ENCODE measurements around the gene NTM. TPM values are rescaled to one million over a fixed set of nuclear protein-coding genes. Genes with fewer than 3 reads are reported as not detected.

Gene NTM
- total and polyA plus RNA-seq, 12 donors, result 0.26 to 11.5 (median 4.0) TPM

- DNase-seq, result no peak
- no peaks in the 10 kb centered on the region for H3K9me3 ChIP-seq (replicated peaks in 1 of 3)
- no peak for TF ChIP-seq CTCF (IDR thresholded peaks at IDR 0.05)
- no peak for TF ChIP-seq POLR2A (IDR thresholded peaks at IDR 0.05)
- peaks cover 14% of the 10 kb centered on the region for H3K27me3 ChIP-seq
- no peak overlapping the region for H3K27ac ChIP-seq
- peaks cover 0 to 4% of the 10 kb centered on the region in 2 donors for H3K4me1 ChIP-seq (replicated peaks in 1 of 2)
- intact Hi-C loops (cut with DNase I), result no loop called here
- H3K36me3 ChIP-seq (replicated peaks in 1 of 2), result no peaks in the 10 kb centered on the region
- WGBS, 4 donors, result 62 to 74% (median 73%) methylated on average over 5 to 7 of the region's 7 CpGs
- H3K4me3 ChIP-seq, result no peak overlapping the region
Measured at GRCh38 chr11:131912134-131912533, 541.7 kb downstream of the NTM start.

- no peak for DNase-seq
- intact Hi-C loops (cut with DNase I), result no loop called here
- peaks cover 14% of the 10 kb centered on the region for H3K27me3 ChIP-seq
- TF ChIP-seq CTCF (IDR thresholded peaks at IDR 0.05), result no peak
- TF ChIP-seq POLR2A (IDR thresholded peaks at IDR 0.05), result no peak
- H3K36me3 ChIP-seq (replicated peaks in 1 of 2), result no peaks in the 10 kb centered on the region
- 74 to 92% (median 86%) methylated on average over 4 of the region's 4 CpGs for WGBS, 4 donors
- H3K4me1 ChIP-seq (replicated peaks in 1 of 2), result peaks cover 0 to 4% of the 10 kb centered on the region in 2 donors
- H3K4me3 ChIP-seq, result no peak overlapping the region
- H3K27ac ChIP-seq, result no peak overlapping the region
- H3K9me3 ChIP-seq (replicated peaks in 1 of 3), result no peaks in the 10 kb centered on the region
Measured at GRCh38 chr11:131913267-131913666, 542.9 kb downstream of the NTM start.

GRCh38 chr11:131914361-131914774 is 544.0 kb downstream of the NTM start:
- 62 to 88% (median 75%) methylated on average over 3 of the region's 3 CpGs for WGBS, 4 donors
- no peak overlapping the region for H3K27ac ChIP-seq
- peaks cover 9% of the 10 kb centered on the region for H3K27me3 ChIP-seq
- H3K36me3 ChIP-seq (replicated peaks in 1 of 2), result no peaks in the 10 kb centered on the region
- no peak for TF ChIP-seq CTCF (IDR thresholded peaks at IDR 0.05)
- TF ChIP-seq POLR2A (IDR thresholded peaks at IDR 0.05), result no peak
- intact Hi-C loops (cut with DNase I), result no loop called here
- no peak for DNase-seq
- H3K4me3 ChIP-seq, result no peak overlapping the region
- H3K9me3 ChIP-seq (replicated peaks in 1 of 3), result no peaks in the 10 kb centered on the region
- H3K4me1 ChIP-seq (replicated peaks in 1 of 2), result peaks cover 0 to 4% of the 10 kb centered on the region in 2 donors

- H3K27ac ChIP-seq, result no peak overlapping the region
- no peaks in the 10 kb centered on the region for H3K36me3 ChIP-seq (replicated peaks in 1 of 2)
- no peak for DNase-seq
- 67 to 81% (median 72%) methylated on average over 5 of the region's 5 CpGs for WGBS, 4 donors
- H3K27me3 ChIP-seq, result peaks cover 4% of the 10 kb centered on the region
- H3K4me3 ChIP-seq, result no peak overlapping the region
- intact Hi-C loops (cut with DNase I), result no loop called here
- TF ChIP-seq POLR2A (IDR thresholded peaks at IDR 0.05) (no peak), CTCF (IDR thresholded peaks at IDR 0.05) (no peak)
- no peaks in the 10 kb centered on the region for H3K4me1 ChIP-seq (replicated peaks in 1 of 2)
- no peaks in the 10 kb centered on the region for H3K9me3 ChIP-seq (replicated peaks in 1 of 3)
Measured at GRCh38 chr11:131916638-131917037, 546.2 kb downstream of the NTM start.

All from adrenal gland (tissue), 12 donors.